T-helper 2 cell treated with Interferon-gamma antibody and Interleukin-4, amounts not matched to agents 5 μg/mL and 100 μg/mL, for 36 hours (primary cell): Measurements from ENCODE around the gene MS4A10.

Source experiments
- DNase-seq: peaks from one replicate; pipeline ENCODE4 v3.0.0; 2021; ENCODE audit warnings: low spot score
- H3K27ac Mint-ChIP-seq: one replicate; pipeline ENCODE4 v1.8.0; 2021; ENCODE audit warnings: mild to moderate bottlenecking, mixed read lengths
- H3K27me3 Mint-ChIP-seq: one replicate; pipeline ENCODE4 v1.8.0; 2021; ENCODE audit warnings: low read depth, mixed read lengths
- H3K36me3 Mint-ChIP-seq: one replicate; pipeline ENCODE4 v1.8.0; 2021; ENCODE audit warnings: low read depth, mixed read lengths
- H3K4me1 Mint-ChIP-seq: one replicate; pipeline ENCODE4 v1.8.0; 2021; ENCODE audit warnings: low read depth, mixed read lengths
- H3K4me3 Mint-ChIP-seq: one replicate; pipeline ENCODE4 v1.8.0; 2022; ENCODE audit warnings: mild to moderate bottlenecking, moderate library complexity, mixed read lengths
- H3K9me3 Mint-ChIP-seq: one replicate; pipeline ENCODE4 v1.8.0; 2021; ENCODE audit warnings: mixed read lengths

The MS4A10 gene

DNA sequence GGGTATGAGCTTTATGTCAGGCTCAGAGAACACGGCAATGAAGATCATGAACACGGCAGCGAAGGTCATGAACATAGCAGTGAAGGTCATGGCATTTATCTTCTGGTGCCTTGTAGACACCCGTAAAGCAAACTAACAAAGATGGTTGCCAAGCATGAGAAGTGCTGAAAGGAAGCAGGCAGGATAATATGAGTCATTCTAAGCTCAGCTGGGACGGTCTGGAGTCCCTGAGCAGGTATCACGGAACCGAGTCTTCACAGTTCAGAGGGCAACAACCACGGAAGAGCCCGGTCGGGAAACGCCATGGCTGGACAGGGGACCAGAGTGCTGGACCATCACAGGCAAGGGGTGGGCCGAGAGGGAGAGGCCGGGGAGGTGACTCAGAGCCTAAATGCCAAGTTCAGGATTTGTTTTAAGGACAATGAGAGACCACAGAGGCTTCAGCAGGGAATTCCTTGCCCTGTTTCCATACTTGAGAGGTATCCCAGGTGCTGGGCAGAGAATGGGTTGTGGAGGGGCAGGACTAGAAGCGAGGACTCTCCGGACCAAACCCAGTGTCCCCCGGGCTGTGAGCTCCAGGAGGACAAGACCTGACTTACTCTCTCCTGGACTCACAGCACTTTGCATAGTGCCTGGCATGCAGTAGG, 13.1 kb upstream of the MS4A10 start:
- Mint-ChIP-seq H3K9me3 (no peaks in the 10 kb centered on the region), H3K36me3 (no peaks in the 10 kb centered on the region), H3K27me3 (peaks cover 8% of the 10 kb centered on the region), H3K4me1 (peaks cover 6% of the 10 kb centered on the region), H3K4me3 (no peak overlapping the region), H3K27ac (no peak overlapping the region)
- no peak for DNase-seq

DNA sequence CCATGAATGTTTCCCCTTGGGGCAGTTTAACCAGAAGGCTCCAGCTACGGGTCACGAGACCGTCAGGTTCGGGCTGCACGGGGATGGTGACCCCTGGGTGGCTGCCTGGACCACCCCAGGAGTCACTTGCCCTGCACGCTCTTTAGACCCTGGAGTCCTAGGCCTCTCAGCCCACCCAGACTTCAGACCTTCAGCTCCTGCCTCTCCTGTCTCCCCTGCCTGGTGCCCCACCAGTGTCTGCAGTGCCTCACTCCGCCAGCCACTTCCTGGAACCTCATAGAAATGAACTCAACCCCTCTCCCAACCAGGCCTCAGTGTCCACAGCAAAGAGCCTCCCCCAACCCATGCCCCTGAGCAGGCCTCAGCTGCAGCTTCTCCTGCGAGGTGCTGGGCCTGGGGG, 12.5 kb upstream of the MS4A10 start:
- Mint-ChIP-seq H3K27me3 (peaks cover 13% of the 10 kb centered on the region), H3K4me3 (no peak overlapping the region), H3K4me1 (peaks cover 6% of the 10 kb centered on the region), H3K36me3 (no peaks in the 10 kb centered on the region), H3K9me3 (no peaks in the 10 kb centered on the region), H3K27ac (no peak overlapping the region)
- no peak for DNase-seq

DNA sequence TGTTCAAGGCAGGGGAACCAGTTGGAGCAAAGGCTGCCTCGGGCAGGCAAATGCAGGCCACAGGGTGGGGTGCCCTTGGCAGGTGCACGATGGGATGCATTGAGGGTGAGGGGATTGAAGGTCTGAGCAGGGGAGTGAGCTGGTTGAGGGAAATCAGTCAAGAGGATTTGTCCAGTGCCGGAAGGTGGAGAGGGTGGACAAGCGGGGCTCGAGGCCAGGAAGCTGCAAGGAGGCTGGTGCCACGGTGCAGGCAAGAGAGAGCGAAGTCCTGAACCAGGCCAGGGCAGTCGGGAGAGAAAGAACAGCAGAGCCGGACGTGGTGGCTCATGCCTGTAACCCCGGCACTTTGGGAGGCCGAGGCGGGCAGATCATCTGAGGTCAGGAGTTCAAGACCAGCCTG, 10.4 kb upstream of the MS4A10 start:
- DNase-seq, result no peak
- no peak overlapping the region for H3K4me3 Mint-ChIP-seq
- H3K4me1 Mint-ChIP-seq, result peaks cover 6% of the 10 kb centered on the region
- peaks cover 20% of the 10 kb centered on the region for H3K27me3 Mint-ChIP-seq
- no peak overlapping the region for H3K27ac Mint-ChIP-seq
- H3K36me3 Mint-ChIP-seq, result no peaks in the 10 kb centered on the region
- H3K9me3 Mint-ChIP-seq, result no peaks in the 10 kb centered on the region

DNA sequence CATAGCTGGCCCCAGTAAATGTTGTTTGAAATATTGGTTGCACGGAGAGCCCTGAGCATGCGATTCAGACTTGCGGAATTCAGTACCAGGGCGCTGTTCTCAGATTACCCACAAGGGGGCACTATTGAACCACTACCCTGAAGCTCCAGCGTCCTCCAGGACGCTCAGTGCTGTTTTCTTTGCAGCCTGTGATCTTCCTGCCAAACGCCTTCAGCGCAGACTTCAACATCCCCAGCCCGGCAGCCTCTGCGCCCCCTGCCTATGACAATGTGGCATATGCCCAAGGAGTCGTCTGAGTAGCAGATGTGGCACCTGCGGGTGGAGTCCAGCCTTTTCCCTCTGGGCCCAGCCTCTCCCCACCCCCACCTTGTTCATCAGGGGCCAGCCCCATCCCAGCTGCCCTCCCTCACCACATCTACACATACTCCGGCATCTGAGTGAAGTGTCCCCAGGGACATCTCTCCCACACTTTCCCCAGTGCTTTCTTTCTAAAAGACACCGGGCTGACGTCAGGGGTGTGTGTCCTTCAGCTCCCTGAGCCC, 9.6 kb upstream of the MS4A10 start:
- no peak overlapping the region for H3K4me3 Mint-ChIP-seq

DNA sequence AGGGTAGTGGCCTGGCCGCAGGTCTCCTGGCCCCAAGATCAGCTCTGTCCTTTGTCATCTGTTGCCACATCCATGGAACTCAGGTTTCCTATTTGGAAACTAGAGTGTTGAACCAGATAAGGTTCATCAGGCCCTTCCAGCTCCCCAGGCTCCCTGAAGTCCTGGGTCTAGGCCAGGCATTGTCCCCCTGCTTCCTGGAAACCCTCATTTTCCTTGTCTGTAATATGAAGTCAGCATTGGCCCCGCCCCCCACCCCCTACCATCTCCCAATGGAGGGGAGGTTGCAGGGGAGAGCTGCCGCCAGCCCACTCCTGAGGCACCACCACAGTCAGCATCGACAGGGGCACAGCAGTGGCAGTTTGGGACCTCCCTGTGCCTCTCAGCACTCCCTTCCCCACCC, 9.0 kb upstream of the MS4A10 start:
- H3K9me3 Mint-ChIP-seq, result no peaks in the 10 kb centered on the region
- peaks cover 6% of the 10 kb centered on the region for H3K4me1 Mint-ChIP-seq
- peaks cover 23% of the 10 kb centered on the region for H3K27me3 Mint-ChIP-seq
- H3K4me3 Mint-ChIP-seq, result no peak overlapping the region
- no peak overlapping the region for H3K27ac Mint-ChIP-seq
- no peaks in the 10 kb centered on the region for H3K36me3 Mint-ChIP-seq
- DNase-seq, result no peak

More for the DNA sequence above, 9.6 kb upstream of the MS4A10 start:
- Mint-ChIP-seq H3K27me3 (peaks cover 23% of the 10 kb centered on the region), H3K27ac (no peak overlapping the region), H3K36me3 (no peaks in the 10 kb centered on the region), H3K4me1 (peaks cover 6% of the 10 kb centered on the region), H3K9me3 (no peaks in the 10 kb centered on the region)
- peak; percentile 67 for DNase-seq

DNA sequence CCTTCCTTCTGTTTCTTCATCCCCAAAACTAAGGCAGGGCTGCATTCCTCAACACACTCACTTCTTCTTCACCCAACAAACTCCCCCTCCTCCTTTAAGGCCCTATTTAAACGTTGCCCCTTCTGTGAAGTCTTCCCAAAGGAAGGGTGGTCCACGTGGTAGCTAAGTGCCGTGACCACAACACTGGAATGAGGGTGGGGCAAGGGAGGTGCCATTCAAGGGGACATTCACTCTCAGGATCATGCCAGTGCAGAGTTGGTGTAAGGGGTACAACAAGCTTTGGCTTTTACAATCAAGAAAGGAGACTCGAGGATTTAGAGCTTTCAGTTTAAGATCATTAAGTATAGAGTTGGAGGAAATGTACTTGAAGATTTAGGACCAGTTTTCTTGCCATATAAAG, 8.0 kb upstream of the MS4A10 start:
- H3K27me3 Mint-ChIP-seq, result peaks cover 23% of the 10 kb centered on the region
- peaks cover 6% of the 10 kb centered on the region for H3K4me1 Mint-ChIP-seq
- DNase-seq, result no peak
- no peak overlapping the region for H3K4me3 Mint-ChIP-seq
- no peaks in the 10 kb centered on the region for H3K9me3 Mint-ChIP-seq
- H3K27ac Mint-ChIP-seq, result no peak overlapping the region
- no peaks in the 10 kb centered on the region for H3K36me3 Mint-ChIP-seq

DNA sequence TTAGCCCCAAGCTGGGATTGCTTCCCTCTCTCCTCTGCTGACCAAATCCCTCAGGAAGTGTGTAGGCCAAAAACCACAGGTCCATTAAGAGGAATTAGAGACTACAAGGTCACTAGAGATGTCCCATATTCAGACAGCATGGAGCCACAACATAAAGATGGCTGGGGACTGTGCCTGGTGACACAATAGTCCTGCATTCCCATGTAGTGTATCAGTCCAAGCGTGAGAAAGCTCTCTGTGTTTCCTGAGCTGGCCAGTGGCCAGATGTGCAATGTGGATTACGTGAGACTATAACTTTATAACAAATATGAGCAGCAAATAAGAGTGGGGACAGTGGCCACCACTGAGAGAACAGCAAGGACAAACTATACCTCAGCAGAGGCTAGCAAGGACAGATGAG, 7.6 kb upstream of the MS4A10 start:
- DNase-seq, result no peak
- H3K4me3 Mint-ChIP-seq, result no peak overlapping the region

DNA sequence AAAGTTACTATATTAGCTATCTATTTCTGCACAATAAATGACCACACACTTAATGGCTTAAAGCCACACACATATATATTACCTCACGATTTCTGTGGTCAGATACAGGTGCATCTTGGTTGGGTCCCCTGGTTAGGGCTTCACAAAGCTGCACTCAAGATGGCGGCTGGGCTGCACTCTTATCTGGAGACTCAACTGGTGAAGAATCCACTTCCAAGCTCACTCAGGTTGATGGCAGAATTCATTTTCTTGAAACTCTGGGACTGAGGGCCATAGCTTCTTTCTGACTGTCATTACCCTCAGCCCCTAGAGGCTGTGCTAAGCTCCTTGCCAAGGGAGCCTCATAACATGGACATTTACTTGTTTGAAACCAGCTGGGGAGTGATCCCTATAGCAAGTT, 5.1 kb upstream of the MS4A10 start:
- H3K4me1 Mint-ChIP-seq, result peaks cover 4% of the 10 kb centered on the region
- no peak overlapping the region for H3K4me3 Mint-ChIP-seq
- no peaks in the 10 kb centered on the region for H3K9me3 Mint-ChIP-seq
- peaks cover 20% of the 10 kb centered on the region for H3K27me3 Mint-ChIP-seq
- no peak overlapping the region for H3K27ac Mint-ChIP-seq
- no peaks in the 10 kb centered on the region for H3K36me3 Mint-ChIP-seq
- no peak for DNase-seq

More for the DNA sequence above, 7.6 kb upstream of the MS4A10 start:
- Mint-ChIP-seq H3K36me3 (no peaks in the 10 kb centered on the region), H3K27ac (no peak overlapping the region), H3K4me1 (peaks cover 6% of the 10 kb centered on the region), H3K27me3 (peaks cover 23% of the 10 kb centered on the region), H3K9me3 (no peaks in the 10 kb centered on the region)

DNA sequence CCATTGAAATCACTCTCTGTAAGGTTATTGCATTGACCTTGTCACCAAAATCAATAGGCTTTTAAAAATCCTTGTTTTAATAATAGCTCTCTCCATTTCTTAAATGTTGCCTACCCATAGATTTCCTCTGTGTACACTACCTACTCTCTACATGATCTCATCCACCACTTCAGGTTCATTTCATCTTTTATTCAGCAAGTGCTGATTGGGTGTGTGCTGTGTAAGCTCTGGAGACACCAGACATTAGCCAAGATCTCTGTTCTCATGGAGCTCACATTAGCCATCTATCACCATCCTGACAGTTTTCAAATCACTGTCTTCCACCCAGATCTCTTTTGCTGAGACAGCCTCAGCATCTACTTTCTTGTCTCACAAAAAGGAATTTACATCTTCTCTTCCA, 4.4 kb upstream of the MS4A10 start:
- Mint-ChIP-seq H3K27ac (no peak overlapping the region), H3K9me3 (no peaks in the 10 kb centered on the region), H3K36me3 (no peaks in the 10 kb centered on the region), H3K4me1 (no peaks in the 10 kb centered on the region), H3K4me3 (no peak overlapping the region), H3K27me3 (peaks cover 17% of the 10 kb centered on the region)
- no peak for DNase-seq

DNA sequence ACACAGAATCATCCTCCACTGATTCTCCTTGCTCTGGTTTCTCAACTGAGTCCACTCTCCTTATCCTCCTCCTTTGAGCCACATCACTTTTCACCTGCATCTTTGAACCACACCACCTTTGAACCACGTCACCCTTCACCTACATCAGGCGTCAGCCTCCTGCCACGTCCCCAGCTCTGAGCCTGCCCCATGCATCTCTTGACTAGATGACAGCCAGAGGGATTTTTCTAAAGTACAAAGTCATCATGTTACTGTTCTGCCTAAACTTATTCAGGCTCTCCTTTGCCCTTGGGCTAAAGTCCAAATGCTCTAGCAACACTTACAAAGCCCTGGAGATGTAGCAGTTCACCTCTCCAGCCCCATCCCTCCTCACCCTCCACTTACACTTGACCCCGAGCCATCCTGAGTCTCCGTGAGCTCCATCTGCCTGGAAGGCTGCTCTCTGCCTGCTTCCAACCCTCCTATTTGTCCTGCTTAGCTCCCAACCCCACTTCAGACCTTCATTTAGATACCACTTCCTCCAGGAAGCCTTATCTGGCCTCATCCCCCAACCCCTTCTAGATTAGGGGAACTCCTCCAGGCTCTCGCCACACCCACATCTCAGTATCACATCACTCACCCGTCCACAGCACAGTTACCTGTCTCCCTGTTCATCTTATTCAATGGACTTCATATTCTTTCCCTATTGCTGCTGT, 3.7 kb upstream of the MS4A10 start:
- H3K27me3 Mint-ChIP-seq, result peaks cover 17% of the 10 kb centered on the region
- H3K9me3 Mint-ChIP-seq, result no peaks in the 10 kb centered on the region
- no peak for DNase-seq

DNA sequence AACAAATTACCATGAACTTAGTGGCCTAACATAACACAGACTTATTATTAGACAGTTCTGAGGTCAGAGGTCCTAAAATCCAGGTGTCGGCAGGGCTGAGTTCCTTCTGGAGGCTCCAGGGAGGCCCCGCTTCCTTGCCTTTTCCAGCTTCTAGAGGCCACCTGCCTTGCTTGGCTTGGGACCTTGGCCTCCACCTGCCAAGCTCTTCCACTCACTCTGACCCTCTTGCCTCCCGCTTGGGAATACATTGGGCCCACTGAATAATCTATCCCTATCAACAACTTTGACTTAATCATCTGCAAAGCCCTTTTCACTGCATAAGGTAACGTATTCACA, 3.2 kb upstream of the MS4A10 start:
- H3K4me3 Mint-ChIP-seq, result no peak overlapping the region
- no peak for DNase-seq
- H3K27ac Mint-ChIP-seq, result no peak overlapping the region
- H3K36me3 Mint-ChIP-seq, result no peaks in the 10 kb centered on the region
- no peaks in the 10 kb centered on the region for H3K4me1 Mint-ChIP-seq
- peaks cover 16% of the 10 kb centered on the region for H3K27me3 Mint-ChIP-seq
- H3K9me3 Mint-ChIP-seq, result no peaks in the 10 kb centered on the region

More for the DNA sequence above, 3.7 kb upstream of the MS4A10 start:
- no peaks in the 10 kb centered on the region for H3K36me3 Mint-ChIP-seq
- H3K4me1 Mint-ChIP-seq, result no peaks in the 10 kb centered on the region
- no peak overlapping the region for H3K27ac Mint-ChIP-seq
- H3K4me3 Mint-ChIP-seq, result no peak overlapping the region

DNA sequence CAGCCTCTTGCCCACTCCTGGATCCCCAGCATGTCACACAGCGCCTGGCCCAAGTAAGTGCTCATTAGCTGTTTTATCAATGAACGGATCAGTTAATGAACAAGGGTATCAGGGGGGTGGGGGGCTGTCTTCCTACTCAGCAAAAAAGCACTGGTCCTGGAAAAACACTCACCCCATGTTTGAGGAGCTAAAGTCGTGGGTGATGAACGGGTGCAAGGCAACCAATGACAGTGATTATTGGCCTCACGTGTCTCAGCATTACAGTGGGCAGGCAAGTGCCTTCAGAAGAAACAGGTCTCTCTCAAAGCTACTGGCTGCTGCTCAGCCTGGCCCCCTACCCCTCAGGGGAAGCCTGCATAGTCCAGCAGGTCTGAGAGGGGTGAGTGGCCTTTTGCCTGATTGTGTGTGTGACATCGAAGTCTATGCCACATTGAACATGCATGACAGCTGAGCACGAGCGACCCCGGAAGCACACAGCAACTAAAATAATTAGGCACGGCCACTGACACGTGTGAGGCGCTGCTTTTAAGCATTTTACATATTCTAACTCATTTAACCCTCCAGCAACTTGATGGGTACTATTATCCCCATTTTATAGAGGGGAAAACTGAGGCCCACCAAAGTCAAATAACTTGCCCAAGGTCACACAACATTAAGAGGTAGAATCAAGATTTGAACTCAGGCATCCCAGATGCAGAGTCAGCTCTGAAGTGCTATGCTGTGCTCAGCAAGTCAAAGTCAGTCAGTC, 2.6 kb upstream of the MS4A10 start:
- Mint-ChIP-seq H3K9me3 (no peaks in the 10 kb centered on the region), H3K4me3 (no peak overlapping the region), H3K27me3 (peaks cover 11% of the 10 kb centered on the region), H3K27ac (no peak overlapping the region), H3K36me3 (no peaks in the 10 kb centered on the region), H3K4me1 (no peaks in the 10 kb centered on the region)
- DNase-seq, result no peak

DNA sequence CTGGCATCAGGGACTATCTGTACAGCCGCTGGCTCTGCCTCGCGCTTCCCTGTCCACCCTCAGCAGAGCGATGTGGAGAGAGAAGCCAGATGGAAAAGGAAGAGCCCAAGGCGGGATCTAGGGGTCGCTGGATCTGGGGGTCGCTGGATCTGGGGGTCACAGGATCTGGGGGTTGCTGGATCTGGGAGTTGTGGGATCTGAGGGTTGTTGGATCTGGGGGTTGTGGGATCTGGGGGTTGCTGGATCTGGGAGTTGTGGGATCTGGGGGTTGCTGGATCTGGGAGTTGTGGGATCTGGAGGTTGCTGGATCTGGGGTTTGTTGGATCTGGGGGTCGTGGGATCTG, 2.0 kb upstream of the MS4A10 start:
- Mint-ChIP-seq H3K4me1 (no peaks in the 10 kb centered on the region), H3K4me3 (no peak overlapping the region), H3K27ac (no peak overlapping the region), H3K9me3 (no peaks in the 10 kb centered on the region), H3K27me3 (peaks cover 8% of the 10 kb centered on the region), H3K36me3 (no peaks in the 10 kb centered on the region)
- no peak for DNase-seq

DNA sequence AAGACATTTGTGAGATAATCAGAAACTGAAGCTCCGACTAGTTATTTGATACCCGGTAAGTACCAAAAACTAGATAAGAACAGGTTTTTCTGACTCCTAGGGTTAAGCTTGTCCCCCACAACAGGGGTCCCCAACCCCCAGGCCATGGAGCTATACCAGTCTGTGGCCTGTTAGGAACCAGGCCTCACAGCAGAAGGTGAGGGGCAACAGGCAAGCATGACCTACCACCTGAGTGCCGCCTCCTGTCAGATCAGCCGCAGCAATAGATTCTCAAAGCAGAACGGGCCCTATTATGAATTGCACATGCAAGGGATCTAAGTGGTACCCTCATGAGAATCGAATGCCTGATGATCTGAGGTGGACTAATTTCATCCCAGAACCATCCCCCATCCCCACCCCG, 1.2 kb upstream of the MS4A10 start:
- H3K4me3 Mint-ChIP-seq, result no peak overlapping the region
- H3K4me1 Mint-ChIP-seq, result no peaks in the 10 kb centered on the region
- peaks cover 6% of the 10 kb centered on the region for H3K27me3 Mint-ChIP-seq
- H3K36me3 Mint-ChIP-seq, result no peaks in the 10 kb centered on the region
- H3K9me3 Mint-ChIP-seq, result no peaks in the 10 kb centered on the region
- no peak for DNase-seq
- no peak overlapping the region for H3K27ac Mint-ChIP-seq
